ENCODE data around the gene MAGEB18.

The MAGEB18 gene

DNA sequence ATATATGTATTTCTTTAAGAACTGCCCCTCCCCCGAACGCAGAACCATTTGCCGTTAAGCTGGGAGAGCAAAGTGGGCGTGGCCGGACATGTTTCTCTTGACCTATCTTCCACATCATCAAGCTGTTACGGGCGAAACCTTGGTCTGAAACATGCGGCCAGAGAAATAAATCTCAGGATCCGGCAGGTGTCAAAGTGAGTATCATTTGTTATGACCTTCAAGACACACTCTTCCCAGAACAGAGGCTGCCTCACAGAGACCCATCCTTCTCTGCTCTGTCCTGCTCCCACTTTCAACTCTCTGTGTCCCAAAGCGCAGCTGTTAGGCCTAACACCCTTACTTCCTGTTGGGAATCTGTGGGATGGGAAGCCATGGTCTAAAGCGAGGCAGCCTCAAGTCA, at the start of gene MAGEB18:
MAGEB18 (plus strand) TSS at position 70 of the 400 bp plus-strand sequence. CDS start 643 bp downstream, outside the sequence.
- TF ChIP-seq, protein P1, sequence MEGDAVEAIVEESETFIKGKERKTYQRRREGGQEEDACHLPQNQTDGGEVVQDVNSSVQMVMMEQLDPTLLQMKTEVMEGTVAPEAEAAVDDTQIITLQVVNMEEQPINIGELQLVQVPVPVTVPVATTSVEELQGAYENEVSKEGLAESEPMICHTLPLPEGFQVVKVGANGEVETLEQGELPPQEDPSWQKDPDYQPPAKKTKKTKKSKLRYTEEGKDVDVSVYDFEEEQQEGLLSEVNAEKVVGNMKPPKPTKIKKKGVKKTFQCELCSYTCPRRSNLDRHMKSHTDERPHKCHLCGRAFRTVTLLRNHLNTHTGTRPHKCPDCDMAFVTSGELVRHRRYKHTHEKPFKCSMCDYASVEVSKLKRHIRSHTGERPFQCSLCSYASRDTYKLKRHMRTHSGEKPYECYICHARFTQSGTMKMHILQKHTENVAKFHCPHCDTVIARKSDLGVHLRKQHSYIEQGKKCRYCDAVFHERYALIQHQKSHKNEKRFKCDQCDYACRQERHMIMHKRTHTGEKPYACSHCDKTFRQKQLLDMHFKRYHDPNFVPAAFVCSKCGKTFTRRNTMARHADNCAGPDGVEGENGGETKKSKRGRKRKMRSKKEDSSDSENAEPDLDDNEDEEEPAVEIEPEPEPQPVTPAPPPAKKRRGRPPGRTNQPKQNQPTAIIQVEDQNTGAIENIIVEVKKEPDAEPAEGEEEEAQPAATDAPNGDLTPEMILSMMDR (conservative IDR thresholded peaks at IDR 0.05; ENCODE audit: low read depth, low read length) = no peak
- no peak within 1 kb of the TSS for H3K4me3 ChIP-seq (ENCODE audit: low read length)
- no peak for DNase-seq (ENCODE audit: low read depth)

- peak; percentile 52 for DNase-seq (ENCODE audit: low read depth)
- H3K4me3 ChIP-seq (ENCODE audit: low read length) = peak overlapping the region; percentile 2
- TF ChIP-seq, protein P1 (conservative IDR thresholded peaks at IDR 0.05; ENCODE audit: low read depth, low read length) = no peak
Measured at GRCh38 chrX:26100421-26100920, 37.7 kb upstream of the MAGEB18 start.

GRCh38 chrX:26109142-26109541, 29.0 kb upstream of the MAGEB18 start:
- TF ChIP-seq, protein P1 (conservative IDR thresholded peaks at IDR 0.05; ENCODE audit: low read depth, low read length) = no peak
- DNase-seq (ENCODE audit: low read depth) = no peak
- H3K4me3 ChIP-seq (ENCODE audit: low read length) = no peak overlapping the region

DNA sequence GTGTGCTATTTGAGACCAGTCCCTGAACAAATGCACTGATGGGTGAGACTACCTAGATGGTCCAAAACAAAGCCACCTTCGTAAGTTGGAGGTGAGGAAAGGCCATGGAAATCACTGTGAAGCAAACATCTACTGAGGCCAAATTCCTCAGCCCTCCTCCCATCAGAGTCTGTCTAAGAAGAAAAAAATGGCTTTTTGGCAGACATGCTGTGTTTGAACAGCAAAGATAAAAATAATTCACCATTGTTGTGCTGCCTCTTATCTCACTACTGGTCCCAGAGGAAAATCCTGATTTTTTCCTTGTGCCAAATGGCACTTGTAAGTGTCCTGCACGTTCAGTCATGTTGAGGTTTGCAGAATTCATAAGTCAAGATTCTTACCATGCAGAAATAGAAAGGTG, 7.9 kb downstream of the MAGEB18 start:
- TF ChIP-seq, protein P1 (conservative IDR thresholded peaks at IDR 0.05; ENCODE audit: low read depth, low read length) = no peak
- H3K4me3 ChIP-seq (ENCODE audit: low read length) = no peak overlapping the region
- DNase-seq (ENCODE audit: low read depth) = no peak

DNA sequence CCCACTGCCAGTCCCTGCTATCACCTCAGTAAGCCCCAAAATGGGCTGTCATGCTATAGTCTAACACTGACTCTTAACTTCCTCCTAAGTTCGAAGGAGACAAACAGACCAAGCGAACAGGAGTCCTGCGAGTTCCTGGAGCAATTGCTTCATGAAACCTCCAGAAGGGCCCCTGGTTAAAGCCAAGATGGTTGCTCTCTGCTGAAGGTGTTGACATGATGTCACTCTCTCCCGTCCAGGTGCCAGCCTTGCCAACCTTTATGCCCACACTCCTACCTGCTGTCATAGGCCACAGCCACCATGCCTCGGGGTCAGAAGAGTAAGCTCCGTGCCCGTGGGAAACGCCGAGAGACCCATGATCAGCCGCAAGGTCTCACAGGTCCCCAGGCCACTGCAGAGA, 22.2 kb downstream of the MAGEB18 start, which contains the start of gene MAGEB6B:
MAGEB6B (plus strand) TSS at position 301 of the 400 bp plus-strand sequence; CDS start at position 301, 0 bp downstream.
- no peak for DNase-seq (ENCODE audit: low read depth)
- H3K4me3 ChIP-seq (ENCODE audit: low read length) = no peak within 1 kb of the TSS
- TF ChIP-seq, protein P1 (conservative IDR thresholded peaks at IDR 0.05; ENCODE audit: low read depth, low read length) = no peak

All from retinal pigment epithelial cell (primary cell).